HCT116 (cell line): ENCODE data around the gene TBPL1. TPM values are rescaled to one million over a fixed set of nuclear protein-coding genes. Genes with fewer than 3 reads are reported as not detected.

Source experiments
- ATAC-seq: fragments of 200-7000 bp; cut with Tn5 transposase; 2 replicates; pipeline ENCODE4 v1.9.1; 2020; ENCODE audit warnings: mild to moderate bottlenecking, moderate library complexity
- Bru-seq: library from RNA; stranded (reverse); fragments of 400-500 nt; gene quantifications from one replicate; lab custom pipeline; 2021; lab: Mats Ljungman, UMichigan
- BruChase-seq, 2 experiments: library from RNA; stranded (reverse); fragments of 400-500 nt; gene quantifications; one replicate each; lab custom pipeline; 2021; lab: Mats Ljungman, UMichigan
- BruUV-seq: library from RNA; stranded (reverse); fragments of 400-500 nt; replicated peaks from 2 replicates; lab custom pipeline; 2021; lab: Mats Ljungman, UMichigan
- CTCF ChIA-PET: fragments of 300-600 bp; sonication (Branson Sonifier 250); formaldehyde crosslinking; loops from one replicate; lab custom pipeline; 2021; ENCODE audit warnings: antibody characterized with exemption; lab: Charles Lee
- POLR2A ChIA-PET: fragments of 300-600, 350-600 bp; sonication (Branson Sonifier 250); formaldehyde crosslinking; loops from one replicate; lab custom pipeline; 2021; ENCODE audit warnings: antibody characterized with exemption; lab: Charles Lee
- RAD21 ChIA-PET, 2 experiments: fragments of 300-600 bp; sonication (Branson Sonifier 250); formaldehyde crosslinking; loops; one replicate each; lab custom pipeline; 2023; ENCODE audit warnings: low total read pairs in 2 of 2; ENCODE audit not compliant: uncharacterized antibody in 2 of 2, unreplicated experiment in 2 of 2, low non-redundant PET in 1 of 2; lab: Charles Lee
- DNase-seq: peaks from one replicate; pipeline ENCODE4 v3.0.0-alpha.2; 2010; ENCODE audit warnings: low read depth, low spot score
- H2AFZ ChIP-seq: fragments of 200-600 bp; shearing (Covaris generic), sonication (generic); 2 replicates; pipeline ENCODE4 v1.6.1; 2017; ENCODE audit warnings: low read depth, mixed run types, mixed read lengths, antibody characterized with exemption, low read length; ENCODE audit not compliant: poor library complexity, severe bottlenecking
- H3K27ac ChIP-seq: 2 replicates; pipeline ENCODE4 v1.5.1; 2012; ENCODE audit warnings: low read depth, low read length
- H3K27me3 ChIP-seq: fragments of 200-600 bp; sonication (generic); 2 replicates; pipeline ENCODE4 v1.6.1; 2016; ENCODE audit warnings: mixed run types, low read length, mixed read lengths; ENCODE audit not compliant: insufficient read depth
- H3K36me3 ChIP-seq, 2 experiments: fragments of 200-500 bp in 1 of 2; fragments of 200-600 bp in 1 of 2; sonication (Bioruptor generic) in 1 of 2; sonication (generic) in 1 of 2; 2 replicates each; pipeline versions ENCODE4 v1.5.1 to v1.6.1; 2014 to 2016; ENCODE audit warnings: low read length in 2 of 2, inconsistent platforms in 1 of 2, mixed read lengths in 1 of 2, mixed run types in 1 of 2; ENCODE audit not compliant: insufficient read depth in 2 of 2, control insufficient read depth in 1 of 2
- H3K4me1 ChIP-seq, 2 experiments: fragments of 200-600 bp in 1 of 2; sonication (generic) in 1 of 2; 2 replicates each; pipeline versions ENCODE4 v1.5.1 to v1.6.1; 2012 to 2017; ENCODE audit warnings: low read length in 2 of 2, inconsistent platforms in 1 of 2, mild to moderate bottlenecking in 1 of 2, mixed read lengths in 1 of 2, mixed run types in 1 of 2, moderate library complexity in 1 of 2; ENCODE audit not compliant: insufficient read depth in 2 of 2, control insufficient read depth in 1 of 2
- H3K4me2 ChIP-seq: fragments of 200-600 bp; sonication (generic); 2 replicates; pipeline ENCODE4 v1.6.1; 2017; ENCODE audit warnings: mixed run types, low read length, mixed read lengths
- H3K4me3 ChIP-seq, 2 experiments: fragments of 200-600 bp in 1 of 2; sonication (generic) in 1 of 2; replicated peaks in 1 of 2; 2 replicates each; pipeline ENCODE4 v1.5.1; 2011 to 2016; ENCODE audit warnings: low read length in 2 of 2, control low read depth in 1 of 2, low read depth in 1 of 2, mild to moderate bottlenecking in 1 of 2, mixed read lengths in 1 of 2, mixed run types in 1 of 2
- H3K79me2 ChIP-seq: fragments of 200-600 bp; sonication (generic); 2 replicates; pipeline ENCODE4 v1.6.1; 2017; ENCODE audit warnings: mild to moderate bottlenecking, mixed run types, low read length, moderate library complexity, mixed read lengths; ENCODE audit not compliant: insufficient read depth
- H3K9ac ChIP-seq: fragments of 200-600 bp; sonication (generic); 2 replicates; pipeline ENCODE4 v1.6.1; 2016; ENCODE audit warnings: low read length, mixed read lengths
- H3K9me2 ChIP-seq: fragments of 200-600 bp; sonication (generic), shearing (Covaris generic); 2 replicates; pipeline ENCODE4 v1.6.1; 2017; ENCODE audit warnings: mixed run types, mild to moderate bottlenecking, moderate library complexity; ENCODE audit not compliant: insufficient read depth
- H3K9me3 ChIP-seq, 2 experiments: fragments of 200-500 bp in 1 of 2; fragments of 200-600 bp in 1 of 2; sonication (Bioruptor generic) in 1 of 2; sonication (generic) in 1 of 2; 2 replicates each; pipeline ENCODE4 v1.6.1; 2014 to 2017; ENCODE audit warnings: low read length in 2 of 2, mixed read lengths in 2 of 2, inconsistent platforms in 1 of 2, low read depth in 1 of 2, mild to moderate bottlenecking in 1 of 2, mixed run types in 1 of 2, moderate library complexity in 1 of 2; ENCODE audit not compliant: control insufficient read depth in 1 of 2, insufficient read depth in 1 of 2
- H4K20me1 ChIP-seq: fragments of 200-600 bp; sonication (generic), shearing (Covaris generic); 2 replicates; pipeline ENCODE4 v1.6.1; 2017; ENCODE audit warnings: mixed run types, mild to moderate bottlenecking, moderate library complexity; ENCODE audit not compliant: insufficient read depth
- CBX3 ChIP-seq: IDR thresholded peaks from 2 replicates; pipeline ENCODE4 v1.6.1; 2012; ENCODE audit warnings: low read depth
- CEBPB ChIP-seq: IDR thresholded peaks from 2 replicates; pipeline ENCODE4 v1.6.1; 2012; ENCODE audit warnings: low read depth
- EGR1 ChIP-seq: IDR thresholded peaks from 2 replicates; pipeline ENCODE4 v1.6.1; 2012; ENCODE audit warnings: low read depth
- ELF1 ChIP-seq: IDR thresholded peaks from 2 replicates; pipeline ENCODE4 v1.6.1; 2012; ENCODE audit warnings: low read depth, borderline replicate concordance
- EZH2 ChIP-seq: fragments of 200-600 bp; sonication (generic); IDR thresholded peaks from 2 replicates; pipeline ENCODE4 v1.6.1; 2017; ENCODE audit warnings: antibody characterized with exemption, mixed run types
- EZH2phosphoT487 ChIP-seq: fragments of 200-600 bp; IDR thresholded peaks from 2 replicates; pipeline ENCODE4 v1.6.1; 2018; ENCODE audit warnings: antibody characterized with exemption, borderline replicate concordance
- FOSL1 ChIP-seq: IDR thresholded peaks from 2 replicates; pipeline ENCODE4 v1.6.1; 2012; ENCODE audit warnings: low read depth
- JUND ChIP-seq: IDR thresholded peaks from 2 replicates; pipeline ENCODE4 v1.6.1; 2012
- MAX ChIP-seq: IDR thresholded peaks from 2 replicates; pipeline ENCODE4 v1.6.1; 2012
- POLR2A ChIP-seq: IDR thresholded peaks from 2 replicates; pipeline ENCODE4 v1.7.0; 2011; ENCODE audit warnings: borderline replicate concordance; ENCODE audit not compliant: insufficient read depth, insufficient read length; ENCODE audit errors: extremely low read depth
- POLR2AphosphoS5 ChIP-seq: IDR thresholded peaks from 2 replicates; pipeline ENCODE4 v1.6.1; 2011; ENCODE audit warnings: mild to moderate bottlenecking, low read depth, low read length, moderate library complexity
- RAD21 ChIP-seq: IDR thresholded peaks from 2 replicates; pipeline ENCODE4 v1.6.1; 2012; ENCODE audit warnings: low read depth, mild to moderate bottlenecking
- REST ChIP-seq: IDR thresholded peaks from 2 replicates; pipeline ENCODE4 v1.6.1; 2012; ENCODE audit warnings: low read depth
- SIN3A ChIP-seq: IDR thresholded peaks from 2 replicates; pipeline ENCODE4 v1.6.1; 2012; ENCODE audit warnings: low read depth
- SRF ChIP-seq: IDR thresholded peaks from 2 replicates; pipeline ENCODE4 v1.6.1; 2012; ENCODE audit warnings: low read depth
- TCF7L2 ChIP-seq: IDR thresholded peaks from 2 replicates; pipeline ENCODE4 v1.7.0; 2011; ENCODE audit warnings: borderline replicate concordance, inconsistent platforms; ENCODE audit not compliant: insufficient read depth, insufficient read length; ENCODE audit errors: extremely low read depth
- YY1 ChIP-seq: IDR thresholded peaks from 2 replicates; pipeline ENCODE4 v1.6.1; 2011; ENCODE audit warnings: low read length, low read depth, moderate library complexity, mild to moderate bottlenecking; ENCODE audit not compliant: insufficient replicate concordance; ENCODE audit errors: extremely low read depth
- ZBTB33 ChIP-seq: IDR thresholded peaks from 2 replicates; pipeline ENCODE4 v1.6.1; 2011; ENCODE audit warnings: mild to moderate bottlenecking, low read length, moderate library complexity; ENCODE audit not compliant: insufficient replicate concordance; ENCODE audit errors: extremely low read depth
- ZFX ChIP-seq: fragments of 450-650 bp; IDR thresholded peaks from 2 replicates; pipeline ENCODE4 v1.6.1; 2017
- ZNF274 ChIP-seq: fragments of 200-500 bp; sonication (Bioruptor generic); IDR thresholded peaks from 2 replicates; pipeline ENCODE4 v1.6.1; 2014; ENCODE audit warnings: mild to moderate bottlenecking, low read depth, low read length, inconsistent platforms
- intact Hi-C: fragments of 100-400 bp; cut with micrococcal nuclease; formaldehyde crosslinking; loops from 2 replicates; pipeline ENCODE4 v1.10.0; 2022
- long read RNA-seq: library from polyadenylated mRNA; unstranded; transcript quantifications from one replicate; pipeline ENCODE4 v2.0.0, GENCODE V29; 2021; ENCODE audit not compliant: unreplicated experiment
- polyA plus RNA-seq: library from polyadenylated mRNA; unstranded; fragments of >200 nt; gene quantifications from 2 replicates; pipeline ENCODE4 v1.2.1, GENCODE V29; 2012; ENCODE audit warnings: missing spikeins
- total RNA-seq: library from RNA; stranded (reverse); gene quantifications from one replicate; pipeline ENCODE4 v1.2.1, GENCODE V29; 2021; ENCODE audit not compliant: unreplicated experiment

Gene TBPL1
- total RNA-seq (34.9 TPM), Bru-seq, nascent RNA (percentile 84 among the genes with signal in this experiment), BruChase-seq, experiment 1, labeled RNA remaining after a 6-hour chase (percentile 70 among the genes with signal in this experiment), BruChase-seq, experiment 2, labeled RNA remaining after a 2-hour chase (percentile 75 among the genes with signal in this experiment)
- polyA plus RNA-seq, result 15.8 and 21.9 TPM in 2 replicates
- long read RNA-seq, full-length matches to known transcripts, result 33 of 38 reads
- long read RNA-seq, partial matches to known transcripts, result 1 of 38 reads
- long read RNA-seq, other reads (novel, unspliced or antisense), result 4 of 38 reads

- DNase-seq, result peak; percentile 91
- BruUV-seq, result no TSS peak
- H3K27ac ChIP-seq, result peak within 1 kb of the TSS; percentile 62
- H3K4me3 ChIP-seq, result peak within 1 kb of the TSS; percentile 82 to 87
- peak within 1 kb of the TSS; percentile 73 for H3K9ac ChIP-seq
- peak; percentile 95 for ATAC-seq
- H3K9me3 ChIP-seq, result no peaks in the 10 kb centered on the region
- H3K27me3 ChIP-seq, result no peaks in the 10 kb centered on the region
- ChIA-PET POLR2A (interaction anchor here (0.6 kb wide), 1 partner anchor 1128 kb away, joined by 4 read pairs; no protein-coding TSS in a partner anchor), CTCF (interaction anchor here (1.5 to 1.9 kb wide), 2 partner anchors 111 to 144 kb away, joined by 5 to 7 read pairs; no protein-coding TSS in a partner anchor), RAD21 (interaction anchor here in 1 of 2 experiments (1.0 kb wide), 1 partner anchor 110 kb away, joined by 5 read pairs; no protein-coding TSS in a partner anchor)
- peak within 1 kb of the TSS; percentile 92 for H2AFZ ChIP-seq
- H3K4me2 ChIP-seq, result peak within 1 kb of the TSS; percentile 71
- intact Hi-C loops, result no loop called here
- H3K79me2 ChIP-seq, result peaks cover 49% of the 10 kb centered on the region
- no peaks in the 10 kb centered on the region for H3K9me2 ChIP-seq
- no peaks in the 10 kb centered on the region for H3K36me3 ChIP-seq
- H4K20me1 ChIP-seq, result no peaks in the 10 kb centered on the region
- H3K4me1 ChIP-seq, result peaks cover 6 to 14% of the 10 kb centered on the region in 2 experiments; a peak in 3 of 4 replicates
- TF ChIP-seq ZFX (no peak), JUND (peak; percentile 9; the same call in 1 of the 2 replicates), SIN3A (peak; percentile 65), EGR1 (peak; percentile 61), MAX (peak; percentile 74), RAD21 (no peak), EZH2phosphoT487 (no peak), FOSL1 (no peak), POLR2A (peak; percentile 81), ELF1 (peak; percentile 88), CBX3 (peak; percentile 91), ZNF274 (no peak), ZBTB33 (peak; percentile 79), REST (no peak), POLR2AphosphoS5 (peak; percentile 95), SRF (0 out of 2 replicates have a peak, but pooled peaks have one; percentile 5), EZH2 (no peak), TCF7L2 (peak; percentile 63), YY1 (peak; percentile 67), CEBPB (no peak)
Observed at GRCh38 chr6:133952815-133953633, at the start of gene TBPL1. Gene TBPL1, plus strand, starts transcription at chr6:133953224. Its CDS starts 26,902 bp downstream, at chr6:133980126.
